ENCODE data around the gene SMKR1.
"Not testable (repeated sequence)": the region's sequence is repeated elsewhere in the genome, so short reads cannot be mapped to it uniquely, and the experiment has no call there.

The SMKR1 gene

DNA sequence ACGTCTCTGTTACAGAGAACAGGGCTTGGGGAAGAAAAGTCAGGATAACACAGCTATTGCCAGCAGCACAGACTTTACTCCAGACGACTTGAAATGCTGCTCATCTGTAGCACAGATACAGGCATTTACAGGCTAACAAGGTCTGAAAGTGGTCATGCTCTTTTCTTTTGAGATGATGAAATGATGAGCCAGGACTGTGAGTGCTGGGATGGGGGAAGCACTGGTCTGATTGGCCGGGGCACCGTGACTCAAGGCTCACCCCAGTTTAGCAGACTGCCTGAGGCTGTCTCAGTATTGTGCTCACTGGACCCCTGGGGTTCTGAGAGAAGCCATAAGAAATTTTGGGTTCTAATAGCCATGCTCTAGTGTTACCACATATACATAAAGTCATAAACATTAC, 12.4 kb downstream of the SMKR1 start:
- TF ChIP-seq POLR2AphosphoS5 (IDR thresholded peaks at IDR 0.05; ENCODE audit: low read depth, low read length) (no peak), POLR2A (IDR thresholded peaks at IDR 0.05; ENCODE audit: low read depth, low read length) (no peak)
- DNase-seq (ENCODE audit: insufficient read length) (no peak), FAIRE-seq (no peak)

DNA sequence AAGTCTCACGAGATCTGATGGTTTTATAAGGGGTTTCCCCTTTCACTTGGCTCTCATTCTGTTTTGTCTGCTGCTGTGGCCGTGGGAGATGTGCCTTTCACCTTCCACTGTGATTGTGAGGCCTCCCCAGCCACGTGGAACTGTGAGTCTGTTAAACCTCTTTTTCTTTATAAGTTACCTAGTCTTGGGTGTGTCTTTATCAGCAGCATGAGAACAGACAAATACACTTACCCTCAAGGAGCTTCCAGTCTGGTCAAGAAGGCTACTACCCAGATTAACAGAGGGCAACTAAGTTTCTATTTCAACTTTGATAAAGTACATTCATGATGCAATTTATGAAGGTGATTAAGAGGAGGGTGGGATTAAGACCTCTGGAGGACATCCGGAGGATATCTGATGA, 13.1 kb downstream of the SMKR1 start:
- DNase-seq (ENCODE audit: insufficient read length) (no peak), FAIRE-seq (no peak)
- TF ChIP-seq POLR2A (IDR thresholded peaks at IDR 0.05; ENCODE audit: low read depth, low read length) = no peak
- TF ChIP-seq POLR2AphosphoS5 (IDR thresholded peaks at IDR 0.05; ENCODE audit: low read depth, low read length) = no peak
- TF ChIP-seq TAF1 (IDR thresholded peaks at IDR 0.05; ENCODE audit: borderline replicate concordance, low read depth, low read length) = no peak

DNA sequence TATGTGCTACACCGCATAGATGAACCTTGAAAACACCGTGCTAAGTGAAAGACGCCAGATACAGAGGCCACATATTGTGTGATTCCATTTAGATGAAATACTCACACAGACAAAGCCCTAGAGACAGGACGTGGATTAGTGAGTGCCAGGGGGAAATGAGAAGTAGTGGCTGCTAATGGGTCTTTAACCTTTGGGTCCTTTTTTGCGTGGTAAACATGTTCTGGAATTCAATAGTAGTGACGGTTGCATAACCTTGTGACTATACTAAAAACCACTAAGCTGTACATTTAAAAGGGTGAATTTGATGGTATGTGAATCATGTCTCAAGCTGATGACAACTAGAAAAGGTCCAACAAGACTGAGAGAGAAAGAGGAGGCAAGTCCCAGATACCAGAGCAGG, 15.6 kb downstream of the SMKR1 start:
- no peak for DNase-seq (ENCODE audit: insufficient read length)
- no peak for FAIRE-seq
- TF ChIP-seq TAF1 (IDR thresholded peaks at IDR 0.05; ENCODE audit: borderline replicate concordance, low read depth, low read length) = no peak
- no peak for TF ChIP-seq POLR2AphosphoS5 (IDR thresholded peaks at IDR 0.05; ENCODE audit: low read depth, low read length)
- TF ChIP-seq POLR2A (IDR thresholded peaks at IDR 0.05; ENCODE audit: low read depth, low read length) = no peak

DNA sequence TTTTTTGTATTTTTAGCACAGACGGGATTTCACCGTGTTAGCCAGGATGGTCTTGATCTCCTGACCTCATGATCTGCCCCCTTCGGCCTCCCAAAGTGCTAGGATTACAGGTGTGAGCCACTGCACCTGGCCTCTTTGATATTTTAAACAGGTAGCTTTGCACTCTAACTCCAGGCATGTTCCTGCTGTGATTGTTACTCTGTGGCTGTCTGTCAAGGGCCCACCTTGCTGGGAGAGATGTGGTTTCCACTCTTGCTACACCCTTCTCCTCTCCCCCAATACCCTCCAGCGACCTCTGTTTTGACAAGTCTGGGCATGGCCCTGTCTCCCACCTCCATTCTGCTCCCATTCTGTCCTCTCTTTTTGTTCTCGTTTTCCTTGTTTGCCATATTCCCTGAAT, 17.1 kb downstream of the SMKR1 start:
- FAIRE-seq = no peak

DNA sequence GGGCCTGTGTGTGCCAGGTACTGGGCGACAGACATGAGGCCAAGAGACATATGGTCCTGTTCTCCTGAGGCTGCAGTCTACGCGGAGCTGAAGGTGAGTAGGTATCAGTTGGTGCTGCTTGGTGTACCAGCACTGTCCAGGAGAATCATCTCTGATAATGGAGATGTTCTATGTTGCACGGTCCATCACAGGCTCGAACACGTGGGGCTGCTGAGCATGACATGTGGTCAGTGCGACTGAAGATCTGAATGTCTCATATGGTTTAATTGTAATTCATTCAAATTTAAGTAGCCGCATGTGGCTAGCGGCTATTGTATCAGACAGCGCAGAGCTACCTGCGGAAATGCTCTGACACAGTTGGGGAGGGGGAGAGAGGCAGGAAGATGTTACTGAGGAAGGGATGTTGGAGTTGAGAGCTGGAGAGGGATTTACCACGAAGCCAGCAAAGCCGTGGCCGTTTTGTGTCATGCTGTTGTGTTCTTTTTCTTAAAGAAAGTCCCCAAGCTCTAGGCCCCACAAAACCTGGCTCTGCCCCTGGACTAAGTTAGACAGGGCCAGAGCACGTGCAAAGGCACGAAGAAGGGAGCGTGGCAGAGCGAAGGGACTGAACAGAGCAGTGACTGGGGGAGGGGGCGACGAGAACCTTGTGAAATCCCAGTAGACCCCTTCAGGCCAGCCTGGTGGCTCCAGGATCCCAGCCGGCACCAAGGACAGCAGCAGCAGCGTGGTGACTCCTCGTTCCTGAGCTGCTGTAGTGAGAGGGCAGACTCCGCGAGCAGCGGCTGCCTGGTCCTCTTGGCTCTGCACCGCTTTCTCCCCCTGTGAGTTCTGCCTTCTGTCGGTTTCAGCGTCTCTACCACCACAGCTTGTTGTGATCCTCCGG, 20.0 kb downstream of the SMKR1 start:
- DNase-seq (ENCODE audit: insufficient read length) (no peak), FAIRE-seq (no peak)
- no peak for TF ChIP-seq POLR2A (IDR thresholded peaks at IDR 0.05; ENCODE audit: low read depth, low read length)
- no peak for TF ChIP-seq TAF1 (IDR thresholded peaks at IDR 0.05; ENCODE audit: borderline replicate concordance, low read depth, low read length)
- TF ChIP-seq POLR2AphosphoS5 (IDR thresholded peaks at IDR 0.05; ENCODE audit: low read depth, low read length) = no peak

More for the DNA sequence above, 17.1 kb downstream of the SMKR1 start:
- no peak for DNase-seq (ENCODE audit: insufficient read length)
- no peak for TF ChIP-seq POLR2AphosphoS5 (IDR thresholded peaks at IDR 0.05; ENCODE audit: low read depth, low read length)
- no peak for TF ChIP-seq POLR2A (IDR thresholded peaks at IDR 0.05; ENCODE audit: low read depth, low read length)
- no peak for TF ChIP-seq TAF1 (IDR thresholded peaks at IDR 0.05; ENCODE audit: borderline replicate concordance, low read depth, low read length)

DNA sequence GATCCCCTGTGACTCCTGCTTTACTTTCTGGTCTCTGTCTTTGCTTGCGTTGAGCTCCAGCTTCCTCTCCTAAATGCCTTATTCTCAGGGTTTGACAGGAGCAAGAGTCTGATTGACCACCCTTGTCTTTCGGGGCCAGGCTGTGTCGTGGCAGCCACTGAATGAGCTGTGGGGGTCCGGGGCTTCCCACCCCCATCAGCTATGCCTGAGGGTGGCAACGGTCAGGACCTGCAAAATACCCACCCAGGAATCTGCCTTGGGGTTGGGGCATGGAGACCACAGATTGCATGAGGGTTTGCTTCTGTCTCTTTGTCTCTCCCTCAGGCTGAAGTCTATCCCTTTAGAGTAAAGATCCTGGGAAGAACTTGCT, 20.6 kb downstream of the SMKR1 start:
- FAIRE-seq (no peak), DNase-seq (ENCODE audit: insufficient read length) (no peak)
- no peak for TF ChIP-seq TAF1 (IDR thresholded peaks at IDR 0.05; ENCODE audit: borderline replicate concordance, low read depth, low read length)
- TF ChIP-seq POLR2A (IDR thresholded peaks at IDR 0.05; ENCODE audit: low read depth, low read length) = no peak
- no peak for TF ChIP-seq POLR2AphosphoS5 (IDR thresholded peaks at IDR 0.05; ENCODE audit: low read depth, low read length)

DNA sequence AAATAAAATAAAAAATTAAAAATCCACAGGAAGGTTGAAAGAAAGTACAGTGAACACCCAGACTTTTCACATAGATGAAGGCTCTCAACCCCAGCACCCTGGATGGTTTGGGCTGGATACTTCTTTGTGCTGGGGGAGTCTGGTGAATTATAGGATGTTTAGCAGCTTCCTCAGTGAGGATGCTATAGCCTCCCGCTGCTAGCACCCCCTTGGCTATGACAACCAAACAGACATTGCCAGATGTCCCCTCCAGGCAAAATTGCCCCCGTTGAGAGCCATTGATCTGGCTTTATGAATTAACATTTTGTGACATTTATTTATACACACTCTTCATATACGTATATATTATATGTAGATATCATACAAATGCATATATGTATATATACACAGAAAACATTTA, 21.6 kb downstream of the SMKR1 start:
- no peak for DNase-seq (ENCODE audit: insufficient read length)
- TF ChIP-seq POLR2AphosphoS5 (IDR thresholded peaks at IDR 0.05; ENCODE audit: low read depth, low read length) (no peak), POLR2A (IDR thresholded peaks at IDR 0.05; ENCODE audit: low read depth, low read length) (no peak), TAF1 (IDR thresholded peaks at IDR 0.05; ENCODE audit: borderline replicate concordance, low read depth, low read length) (no peak)
- FAIRE-seq = no peak

DNA sequence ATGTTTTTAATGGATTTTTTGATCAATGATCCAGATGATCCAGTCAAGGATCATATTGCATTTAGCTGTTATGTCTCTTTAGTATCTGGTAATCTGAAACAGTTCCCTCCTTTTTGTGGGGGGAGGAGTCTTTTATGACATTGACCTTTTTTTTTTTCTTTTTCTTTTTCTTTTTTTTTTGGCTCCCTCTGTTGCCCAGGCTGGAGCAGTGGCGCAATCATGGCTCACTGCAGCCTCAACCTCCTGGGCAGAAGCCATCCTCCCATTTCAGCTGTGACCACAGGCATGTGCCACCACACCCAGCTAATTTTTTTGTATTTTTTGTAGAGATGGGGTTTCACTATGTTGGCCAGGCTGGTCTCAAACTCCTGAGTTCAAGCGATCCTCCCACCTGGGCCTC, 22.1 kb downstream of the SMKR1 start:
- DNase-seq (ENCODE audit: insufficient read length); FAIRE-seq: not testable (repeated sequence)

DNA sequence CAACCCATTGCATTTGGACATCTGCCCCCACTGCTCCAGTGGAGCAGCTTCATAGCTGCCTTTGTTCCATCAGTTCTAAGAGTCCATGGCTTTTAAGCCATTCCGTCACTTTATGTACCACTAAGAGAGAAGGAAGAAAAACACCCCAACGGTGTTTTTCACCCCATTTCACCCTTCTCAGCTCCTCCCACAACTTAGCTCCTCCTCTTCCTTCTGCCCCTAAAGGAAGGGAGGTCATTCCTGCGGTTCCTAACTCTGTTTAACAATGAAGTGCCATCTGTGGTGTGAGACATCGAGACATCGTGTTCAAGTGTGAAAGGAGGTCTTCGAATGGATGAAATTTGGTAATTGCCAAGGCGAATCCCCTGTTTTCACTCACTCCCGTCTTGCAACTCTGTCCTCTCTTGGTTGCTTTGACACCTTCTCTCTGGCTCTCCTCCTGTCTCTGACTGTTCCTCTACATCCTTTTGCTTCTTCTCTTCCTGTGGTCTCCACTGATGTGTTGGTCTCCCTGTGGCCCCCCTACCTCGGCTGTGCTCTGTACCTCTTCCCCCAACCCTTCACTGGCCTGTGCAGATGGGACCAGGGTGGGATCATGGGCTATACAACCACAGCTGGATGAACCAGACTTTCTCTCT, 23.0 kb downstream of the SMKR1 start:
- FAIRE-seq (no peak), DNase-seq (ENCODE audit: insufficient read length) (no peak)
- no peak for TF ChIP-seq TAF1 (IDR thresholded peaks at IDR 0.05; ENCODE audit: borderline replicate concordance, low read depth, low read length)

DNA sequence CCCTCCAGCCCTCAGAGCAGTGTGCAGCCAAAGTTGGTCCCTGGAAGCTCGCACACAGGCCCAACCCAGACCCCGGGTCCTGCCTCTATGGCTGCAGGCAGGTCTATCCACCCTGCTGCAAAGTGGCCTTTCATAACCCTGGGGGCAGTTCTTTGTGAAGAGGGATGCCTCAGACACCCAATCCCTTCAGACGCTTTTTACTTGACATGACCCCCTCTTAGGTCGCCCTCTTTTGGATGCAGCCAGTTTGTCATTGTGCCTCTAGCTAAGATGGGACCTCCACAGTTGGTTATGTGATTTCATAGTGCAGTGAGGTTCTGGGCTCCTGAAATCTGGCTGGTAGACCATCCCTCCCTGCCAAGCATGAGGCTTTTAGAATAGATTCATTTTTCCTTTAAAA, 27.3 kb downstream of the SMKR1 start:
- TF ChIP-seq POLR2A (IDR thresholded peaks at IDR 0.05; ENCODE audit: low read depth, low read length) (no peak), POLR2AphosphoS5 (IDR thresholded peaks at IDR 0.05; ENCODE audit: low read depth, low read length) (no peak), TAF1 (IDR thresholded peaks at IDR 0.05; ENCODE audit: borderline replicate concordance, low read depth, low read length) (no peak)
- no peak for DNase-seq (ENCODE audit: insufficient read length)
- FAIRE-seq = no peak

DNA sequence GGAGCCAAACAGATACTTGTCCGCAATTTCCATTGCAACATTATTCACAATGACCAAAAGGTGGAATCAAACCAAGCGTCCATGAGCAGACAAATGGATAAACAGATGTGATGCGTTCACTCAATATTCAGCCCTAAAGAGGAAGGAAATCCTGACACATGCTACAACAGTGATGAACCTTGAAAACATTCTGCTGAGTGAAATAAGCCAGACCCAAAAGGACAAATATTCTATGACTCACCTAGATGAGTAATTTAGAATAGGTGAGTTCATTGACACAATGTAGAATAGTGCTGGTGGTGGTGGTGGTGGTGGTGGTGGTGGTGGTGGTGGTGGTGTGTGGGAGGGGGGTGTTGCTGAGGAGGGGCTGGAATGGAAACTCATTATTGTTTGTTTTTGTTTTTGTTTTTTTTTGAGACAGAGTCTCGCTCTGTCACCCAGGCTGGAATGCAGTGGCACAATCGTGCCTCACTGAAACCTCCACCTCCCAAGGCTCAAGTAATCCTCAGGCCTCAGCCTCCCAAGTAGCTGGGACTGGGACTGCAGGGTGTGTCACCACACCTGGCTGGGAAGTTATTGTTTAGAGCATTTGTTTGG, 28.6 kb downstream of the SMKR1 start:
- no peak for DNase-seq (ENCODE audit: insufficient read length)
- no peak for TF ChIP-seq POLR2AphosphoS5 (IDR thresholded peaks at IDR 0.05; ENCODE audit: low read depth, low read length)
- TF ChIP-seq POLR2A (IDR thresholded peaks at IDR 0.05; ENCODE audit: low read depth, low read length) = no peak
- no peak for FAIRE-seq

DNA sequence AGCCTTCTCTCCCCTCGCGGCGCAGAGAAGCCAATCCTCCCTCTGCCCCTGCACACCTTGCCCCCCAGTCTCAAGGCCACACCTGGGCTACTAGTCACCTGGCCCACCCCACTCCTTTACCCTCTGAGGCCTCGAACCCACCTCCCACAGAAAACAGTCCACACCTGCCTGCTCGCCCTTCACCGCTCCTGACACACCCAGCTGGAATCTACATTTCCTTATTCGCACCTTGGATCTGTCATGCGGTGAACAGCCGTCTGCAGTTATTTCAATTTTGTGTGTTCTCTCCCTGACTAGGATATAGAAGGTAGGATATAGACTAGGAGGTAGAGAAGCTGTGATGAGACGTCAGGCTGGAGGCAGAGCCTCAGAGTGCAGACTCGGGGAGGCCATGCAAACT, 29.4 kb downstream of the SMKR1 start:
- FAIRE-seq = no peak
- DNase-seq (ENCODE audit: insufficient read length) = no peak
- TF ChIP-seq POLR2AphosphoS5 (IDR thresholded peaks at IDR 0.05; ENCODE audit: low read depth, low read length) (no peak), TAF1 (IDR thresholded peaks at IDR 0.05; ENCODE audit: borderline replicate concordance, low read depth, low read length) (no peak), POLR2A (IDR thresholded peaks at IDR 0.05; ENCODE audit: low read depth, low read length) (no peak)

All from GM12892 (cell line).